ENCODE measurements around the gene TMEM144. TPM values are rescaled to one million over a fixed set of nuclear protein-coding genes. Genes with fewer than 3 reads are reported as not detected.
"Not testable (repeated sequence)": the region's sequence is repeated elsewhere in the genome, so short reads cannot be mapped to it uniquely, and the experiment has no call there.

Gene TMEM144
- total RNA-seq, 2 donors from 2014 or later = 0.32 to 0.69 TPM

DNA sequence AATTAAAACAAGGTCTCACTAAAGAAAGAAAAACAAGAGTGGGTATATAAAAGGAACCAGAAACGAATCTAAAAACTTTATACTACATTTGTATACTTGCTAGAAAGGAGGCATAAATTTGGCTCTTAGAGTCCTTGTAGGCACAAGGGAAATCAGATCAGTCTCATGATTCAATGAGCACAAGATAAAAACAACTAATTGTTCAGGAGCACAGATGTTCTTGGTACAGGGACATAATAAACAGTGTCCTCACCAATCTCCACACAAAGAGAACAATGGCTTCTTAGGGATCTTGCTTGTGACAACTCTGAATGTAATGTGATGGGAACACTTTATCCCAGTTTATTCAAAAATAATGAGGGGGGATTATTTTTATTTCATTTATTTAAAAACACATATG lies 28.3 kb downstream of the TMEM144 start:
- Mint-ChIP-seq H3K27me3 (no peaks in the 10 kb centered on the region), H3K27ac (no peak overlapping the region), H3K4me3 (no peak overlapping the region), H3K4me1 (no peaks in the 10 kb centered on the region), H3K36me3 (ENCODE audit: low read depth) (no peaks in the 10 kb centered on the region), H3K9me3 (no peaks in the 10 kb centered on the region)
- ATAC-seq (replicated peaks) = no peak

DNA sequence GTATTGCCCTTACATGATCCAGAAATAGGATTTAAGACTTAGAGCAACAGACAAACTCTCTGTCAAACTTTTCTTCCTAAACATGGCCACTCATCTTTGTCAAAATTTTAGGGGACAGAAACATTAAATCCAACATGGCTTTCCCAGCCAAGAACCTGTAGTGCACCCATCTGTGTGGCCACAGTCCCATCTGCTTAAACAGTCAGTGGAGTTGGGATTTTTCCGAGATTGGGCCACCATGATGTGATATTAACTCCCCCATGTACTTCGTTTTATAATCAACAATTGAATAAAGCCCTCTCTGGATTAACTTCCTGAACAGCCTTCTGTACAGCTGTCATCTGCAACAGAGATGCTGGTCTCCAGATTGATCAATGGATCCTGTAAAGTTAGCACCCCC lies 28.9 kb downstream of the TMEM144 start:
- Mint-ChIP-seq H3K4me3 (no peak overlapping the region), H3K4me1 (no peaks in the 10 kb centered on the region), H3K9me3 (no peaks in the 10 kb centered on the region), H3K27ac (no peak overlapping the region), H3K36me3 (ENCODE audit: low read depth) (no peaks in the 10 kb centered on the region), H3K27me3 (no peaks in the 10 kb centered on the region)
- ATAC-seq (replicated peaks) = no peak

DNA sequence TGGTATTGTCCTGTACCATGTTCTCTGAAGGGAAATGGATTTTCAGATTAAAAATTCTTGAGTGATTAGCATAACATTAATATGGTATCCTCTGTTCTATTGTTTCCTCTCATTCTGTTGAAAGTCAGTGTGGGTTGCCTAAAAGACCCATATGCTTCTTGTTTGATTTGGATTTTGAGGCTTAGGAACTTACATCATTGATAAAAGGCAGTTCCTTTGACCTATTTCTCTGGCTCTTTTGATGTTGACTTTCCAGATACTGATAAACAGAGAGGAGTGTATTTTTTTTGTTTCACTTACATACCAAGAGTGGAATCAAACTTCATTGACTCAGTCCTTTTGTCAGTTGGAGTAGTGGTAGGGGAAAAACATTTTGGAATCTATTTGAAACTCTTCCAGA lies 32.8 kb downstream of the TMEM144 start:
- Mint-ChIP-seq H3K9me3 (no peaks in the 10 kb centered on the region), H3K4me1 (no peaks in the 10 kb centered on the region), H3K36me3 (ENCODE audit: low read depth) (no peaks in the 10 kb centered on the region), H3K4me3 (no peak overlapping the region), H3K27ac (no peak overlapping the region), H3K27me3 (no peaks in the 10 kb centered on the region)
- no peak for ATAC-seq (replicated peaks)

DNA sequence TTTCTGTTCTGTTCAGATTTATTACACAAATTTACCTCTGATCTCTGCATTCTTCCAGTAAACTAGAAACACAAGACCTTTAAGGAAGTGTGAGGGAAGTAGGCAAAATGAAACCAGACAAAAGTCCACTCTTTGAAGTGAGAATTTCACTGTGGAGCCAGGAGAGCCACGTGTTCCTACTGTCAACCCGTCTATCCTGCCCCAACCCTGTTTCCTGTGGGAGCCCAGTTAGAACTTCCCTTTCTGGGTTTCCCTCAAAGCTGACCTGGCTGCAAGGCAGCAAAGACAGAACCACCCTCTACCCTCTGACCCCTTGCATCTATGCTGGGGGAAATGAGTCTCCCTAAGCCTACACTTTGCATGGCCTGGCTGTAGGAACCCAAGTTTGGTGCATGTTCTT lies 40.0 kb downstream of the TMEM144 start:
- no peak for ATAC-seq (replicated peaks)
- no peak overlapping the region for H3K4me3 Mint-ChIP-seq
- no peaks in the 10 kb centered on the region for H3K4me1 Mint-ChIP-seq

DNA sequence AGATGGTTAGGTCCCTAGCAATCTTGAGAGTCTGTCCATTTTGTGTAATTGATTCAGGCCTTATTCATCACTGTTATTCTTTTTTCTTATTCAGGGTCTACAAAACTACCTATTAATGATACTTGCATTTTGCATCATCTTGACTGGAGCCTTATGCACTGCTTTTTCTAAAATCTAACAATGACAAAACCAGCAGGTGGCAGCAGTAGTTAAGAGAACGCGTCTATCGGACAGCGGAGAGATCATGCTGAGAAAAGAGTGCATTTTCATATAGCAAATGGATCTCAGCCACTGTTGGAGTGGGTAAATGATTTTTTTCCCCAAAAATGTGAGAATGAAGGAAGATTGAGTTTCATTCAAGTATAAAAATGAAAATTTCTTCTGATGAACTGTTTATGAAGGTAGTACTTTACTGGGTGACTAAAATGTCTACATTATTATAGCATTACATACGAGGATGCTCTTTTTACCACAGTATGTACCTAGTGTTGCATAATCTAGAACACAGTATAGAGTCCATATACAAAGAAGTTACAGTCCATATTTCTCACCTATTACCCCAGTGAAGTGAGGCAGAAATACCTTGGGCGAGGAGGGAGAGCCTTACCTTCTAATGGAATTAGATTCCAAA lies 43.2 kb downstream of the TMEM144 start:
- H3K36me3 Mint-ChIP-seq (ENCODE audit: low read depth) = no peaks in the 10 kb centered on the region
- H3K27ac Mint-ChIP-seq = no peak overlapping the region
- no peaks in the 10 kb centered on the region for H3K9me3 Mint-ChIP-seq
- H3K27me3 Mint-ChIP-seq = peaks cover 6% of the 10 kb centered on the region
- no peaks in the 10 kb centered on the region for H3K4me1 Mint-ChIP-seq
- H3K4me3 Mint-ChIP-seq = no peak overlapping the region
- ATAC-seq (replicated peaks) = peak; percentile 56

More for the DNA sequence above, 40.0 kb downstream of the TMEM144 start:
- Mint-ChIP-seq H3K27ac (no peak overlapping the region), H3K27me3 (peaks cover 6% of the 10 kb centered on the region), H3K9me3 (no peaks in the 10 kb centered on the region), H3K36me3 (ENCODE audit: low read depth) (no peaks in the 10 kb centered on the region)

DNA sequence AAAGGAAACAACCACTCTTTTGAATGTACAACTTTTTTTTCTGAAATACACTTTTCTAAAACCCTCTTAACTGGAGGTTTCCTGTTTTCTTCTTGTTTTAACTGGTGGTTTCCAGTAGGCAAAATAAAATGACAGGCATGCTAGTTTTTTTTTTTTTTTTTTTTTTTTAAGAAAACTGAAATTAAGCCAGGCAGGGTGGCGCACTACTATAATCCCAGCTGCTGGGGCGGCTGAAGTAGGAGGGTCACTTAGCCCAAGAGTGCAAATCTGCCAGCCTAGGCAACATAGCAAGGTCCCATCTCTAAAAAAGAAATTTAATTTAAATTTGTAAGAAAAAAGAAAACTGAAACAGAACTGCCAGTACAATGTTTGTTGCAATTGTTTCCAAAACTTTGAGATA lies 44.0 kb downstream of the TMEM144 start:
- no peak overlapping the region for H3K27ac Mint-ChIP-seq
- ATAC-seq (replicated peaks) = no peak

DNA sequence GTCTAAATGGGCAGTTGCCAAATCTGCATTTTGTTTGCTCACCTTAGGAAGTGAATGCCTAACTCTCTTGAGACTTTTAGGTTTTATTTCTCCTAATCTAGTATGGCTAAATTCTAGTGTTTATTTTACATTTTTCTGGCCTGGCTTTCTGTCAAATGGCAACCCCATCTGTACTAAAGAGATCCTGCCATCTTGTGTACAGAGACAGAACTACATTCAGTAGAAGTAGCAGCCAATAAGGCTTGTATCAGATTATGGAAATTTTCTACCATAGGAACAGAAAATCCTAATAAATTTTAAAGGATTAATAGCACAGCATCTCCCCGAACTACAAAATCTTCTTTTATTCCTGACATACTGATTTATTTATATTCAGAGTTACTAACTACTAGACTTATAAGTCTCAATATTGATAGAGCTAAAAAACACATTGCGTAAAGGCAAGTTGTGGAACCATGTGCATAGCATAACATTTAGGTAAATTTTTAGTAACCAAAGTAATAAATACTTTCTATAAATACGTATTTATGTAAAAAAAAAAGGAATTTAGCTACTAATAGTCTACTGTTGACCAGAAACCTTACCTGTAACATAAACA lies 45.5 kb downstream of the TMEM144 start:
- H3K4me3 Mint-ChIP-seq = no peak overlapping the region
- H3K27me3 Mint-ChIP-seq = peaks cover 6% of the 10 kb centered on the region
- no peaks in the 10 kb centered on the region for H3K36me3 Mint-ChIP-seq (ENCODE audit: low read depth)
- ATAC-seq (replicated peaks) = no peak
- H3K9me3 Mint-ChIP-seq = no peaks in the 10 kb centered on the region
- no peaks in the 10 kb centered on the region for H3K4me1 Mint-ChIP-seq
- H3K27ac Mint-ChIP-seq = no peak overlapping the region

More for the DNA sequence above, 44.0 kb downstream of the TMEM144 start:
- Mint-ChIP-seq H3K4me3 (no peak overlapping the region), H3K36me3 (ENCODE audit: low read depth) (no peaks in the 10 kb centered on the region), H3K27me3 (peaks cover 6% of the 10 kb centered on the region), H3K9me3 (no peaks in the 10 kb centered on the region), H3K4me1 (no peaks in the 10 kb centered on the region)

DNA sequence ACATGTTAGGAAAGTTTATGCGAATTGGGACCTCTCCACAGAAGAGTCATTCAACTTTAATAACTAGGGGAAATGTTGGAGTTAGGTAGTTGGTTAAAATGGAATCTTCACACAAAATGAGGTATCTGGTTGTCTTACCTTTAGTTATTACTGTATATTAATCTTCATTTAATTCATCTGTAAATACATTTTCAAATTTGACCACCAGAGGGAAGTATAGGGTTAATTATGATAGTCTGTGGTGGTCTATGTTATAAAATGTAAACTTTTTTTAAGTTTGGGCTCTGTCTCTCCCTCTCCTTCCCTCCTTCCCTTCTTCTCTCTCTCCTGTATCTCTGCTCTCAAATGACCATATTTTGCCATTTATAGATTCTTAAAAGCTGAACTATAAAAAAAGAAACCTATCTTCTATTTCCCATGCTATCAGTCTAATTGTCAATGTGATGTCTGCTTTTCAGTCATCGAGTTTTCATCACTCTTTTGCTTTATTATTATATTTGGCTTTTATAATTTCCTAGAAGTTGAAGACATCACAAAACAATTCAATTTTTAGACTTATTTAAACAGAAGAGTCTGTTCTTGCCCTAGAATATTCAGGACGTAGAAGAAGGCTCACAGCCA lies 49.8 kb downstream of the TMEM144 start:
- H3K9me3 Mint-ChIP-seq = no peaks in the 10 kb centered on the region
- ATAC-seq (replicated peaks) = no peak
- no peak overlapping the region for H3K4me3 Mint-ChIP-seq
- H3K4me1 Mint-ChIP-seq = no peaks in the 10 kb centered on the region
- no peaks in the 10 kb centered on the region for H3K27me3 Mint-ChIP-seq
- H3K27ac Mint-ChIP-seq = no peak overlapping the region
- H3K36me3 Mint-ChIP-seq (ENCODE audit: low read depth) = no peaks in the 10 kb centered on the region

DNA sequence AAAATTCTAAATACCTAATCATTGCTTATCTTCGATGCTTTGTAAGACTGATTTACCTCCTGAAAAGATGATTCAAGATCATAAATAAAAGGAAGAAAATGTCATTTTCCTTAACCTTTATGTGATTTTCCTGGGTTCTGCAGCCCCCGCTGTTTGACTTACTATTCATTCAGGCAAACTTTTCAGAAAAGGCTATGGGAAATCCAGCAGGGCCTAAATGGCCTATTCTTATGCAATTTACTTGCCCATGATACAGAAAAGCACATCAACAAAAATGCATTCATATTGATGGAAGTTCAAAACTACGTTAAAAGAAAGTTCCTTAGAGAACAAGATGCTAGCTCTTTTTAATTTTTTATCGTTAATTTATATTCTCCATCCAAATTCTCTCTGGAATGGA lies 51.2 kb downstream of the TMEM144 start:
- H3K27me3 Mint-ChIP-seq = no peaks in the 10 kb centered on the region
- H3K9me3 Mint-ChIP-seq = no peaks in the 10 kb centered on the region
- H3K27ac Mint-ChIP-seq = no peak overlapping the region
- ATAC-seq (replicated peaks) = no peak
- H3K4me1 Mint-ChIP-seq = no peaks in the 10 kb centered on the region
- H3K36me3 Mint-ChIP-seq (ENCODE audit: low read depth) = no peaks in the 10 kb centered on the region
- no peak overlapping the region for H3K4me3 Mint-ChIP-seq

DNA sequence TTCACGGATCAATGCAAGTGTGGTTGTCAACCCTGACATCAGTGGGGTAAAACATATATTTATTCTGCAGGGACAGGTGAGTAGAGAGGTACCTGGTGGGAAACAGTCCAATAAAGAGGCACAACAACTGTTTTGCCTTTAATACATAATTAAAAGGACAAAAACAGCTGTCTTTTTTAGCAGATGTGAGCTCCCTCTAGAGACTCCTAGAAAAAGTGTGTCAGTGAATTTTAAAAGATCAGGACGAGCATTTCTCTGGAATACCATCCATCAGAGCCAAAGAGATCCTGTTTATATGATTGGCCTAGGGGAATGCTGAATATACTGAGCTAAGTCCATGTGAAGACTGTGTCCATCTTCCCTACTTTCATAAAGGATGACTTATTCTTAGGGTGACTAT lies 58.3 kb downstream of the TMEM144 start:
- no peaks in the 10 kb centered on the region for H3K9me3 Mint-ChIP-seq
- H3K4me3 Mint-ChIP-seq = no peak overlapping the region
- no peaks in the 10 kb centered on the region for H3K36me3 Mint-ChIP-seq (ENCODE audit: low read depth)
- H3K27me3 Mint-ChIP-seq = peaks cover 5% of the 10 kb centered on the region
- no peak overlapping the region for H3K27ac Mint-ChIP-seq
- H3K4me1 Mint-ChIP-seq = no peaks in the 10 kb centered on the region
- no peak for ATAC-seq (replicated peaks)

DNA sequence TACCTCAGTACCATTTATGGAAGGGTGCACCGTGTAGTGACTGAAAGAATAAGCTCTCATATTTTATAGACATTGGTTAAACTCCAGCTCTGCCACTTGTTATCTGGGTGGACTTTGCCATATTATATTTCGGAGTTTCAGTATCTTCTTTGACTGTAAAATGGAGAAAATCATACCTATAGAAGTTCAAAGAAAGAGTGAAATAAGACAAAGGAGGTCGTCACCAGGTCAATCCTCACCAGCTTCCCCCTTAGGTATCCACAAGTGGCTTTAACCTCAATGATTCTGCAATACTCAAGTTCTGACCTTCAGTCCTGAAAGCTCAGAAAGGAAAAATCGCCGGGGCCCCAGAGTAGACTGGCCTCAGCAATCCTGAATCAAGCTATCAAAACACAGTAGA lies 64.3 kb downstream of the TMEM144 start:
- H3K4me3 Mint-ChIP-seq = no peak overlapping the region
- no peak for ATAC-seq (replicated peaks)
- no peaks in the 10 kb centered on the region for H3K9me3 Mint-ChIP-seq
- no peaks in the 10 kb centered on the region for H3K4me1 Mint-ChIP-seq
- H3K27ac Mint-ChIP-seq = no peak overlapping the region
- H3K27me3 Mint-ChIP-seq = no peaks in the 10 kb centered on the region
- H3K36me3 Mint-ChIP-seq (ENCODE audit: low read depth) = no peaks in the 10 kb centered on the region

DNA sequence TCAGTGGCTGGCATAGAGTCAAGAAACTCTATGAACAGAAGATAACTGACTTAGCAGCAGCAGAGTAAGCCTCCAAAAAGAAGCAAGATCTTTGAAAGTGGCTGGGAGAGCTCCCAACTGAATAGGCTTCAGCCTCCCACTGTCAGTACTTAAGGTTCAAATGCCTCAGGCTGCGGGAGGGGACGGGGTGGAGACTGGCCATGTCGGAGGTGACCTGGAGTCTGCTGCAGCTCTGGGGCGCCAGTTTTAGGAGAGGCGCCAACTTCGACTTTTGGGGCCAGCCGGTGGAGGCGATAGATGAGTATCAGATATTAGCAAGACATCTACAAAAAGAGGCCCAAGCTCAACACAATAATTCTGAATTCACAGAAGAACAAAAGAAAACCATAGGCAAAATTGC lies 67.3 kb downstream of the TMEM144 start:
- Mint-ChIP-seq H3K9me3 (no peaks in the 10 kb centered on the region), H3K36me3 (ENCODE audit: low read depth) (no peaks in the 10 kb centered on the region), H3K4me1 (no peaks in the 10 kb centered on the region), H3K27me3 (peaks cover 7% of the 10 kb centered on the region), H3K4me3 (no peak overlapping the region), H3K27ac (no peak overlapping the region)
- no peak for ATAC-seq (replicated peaks)

DNA sequence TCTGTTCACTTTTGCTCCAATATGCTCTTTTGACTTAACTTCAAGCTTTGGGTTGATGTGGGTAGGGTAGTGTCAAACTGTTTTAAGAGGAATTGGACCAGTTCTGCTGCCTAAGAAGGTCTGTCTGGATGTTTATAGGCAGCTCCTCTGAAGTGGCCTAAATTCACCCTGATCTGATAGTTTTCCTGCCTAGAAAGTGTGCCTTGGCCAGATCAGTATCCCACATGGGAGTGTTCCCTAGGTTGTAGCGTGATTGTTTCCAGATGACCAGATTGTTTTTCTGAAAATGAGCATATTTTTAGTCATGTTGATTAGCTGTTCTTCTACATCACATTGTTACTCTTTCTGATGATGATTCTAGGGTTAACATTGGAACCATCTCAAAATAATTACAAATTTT lies 68.8 kb downstream of the TMEM144 start:
- ATAC-seq (replicated peaks); H3K27ac Mint-ChIP-seq: not testable (repeated sequence)

DNA sequence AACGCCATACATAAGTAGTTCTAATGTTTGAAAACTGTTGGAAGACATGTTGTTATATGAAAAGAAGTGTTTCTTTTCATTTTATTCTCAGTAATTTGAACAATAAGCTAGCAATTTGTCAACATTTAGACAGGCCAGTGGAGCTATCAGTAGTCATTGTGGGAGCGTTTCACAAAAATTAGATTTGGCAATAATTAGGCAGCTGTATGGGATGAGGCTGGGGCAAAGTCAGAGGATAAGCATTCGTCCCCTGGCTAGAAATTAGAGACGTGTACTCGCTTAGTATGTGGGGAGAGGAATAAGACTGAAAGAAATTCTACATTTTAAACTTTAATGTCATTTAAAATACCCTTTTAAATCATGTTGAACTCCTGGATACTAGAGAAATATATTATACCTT lies 70.6 kb downstream of the TMEM144 start:
- ATAC-seq (replicated peaks) = no peak
- Mint-ChIP-seq H3K27ac (no peak overlapping the region), H3K36me3 (ENCODE audit: low read depth) (no peaks in the 10 kb centered on the region), H3K4me1 (no peaks in the 10 kb centered on the region), H3K4me3 (no peak overlapping the region), H3K27me3 (peaks cover 7% of the 10 kb centered on the region), H3K9me3 (no peaks in the 10 kb centered on the region)

More for the DNA sequence above, 68.8 kb downstream of the TMEM144 start:
- H3K27me3 Mint-ChIP-seq; H3K4me3 Mint-ChIP-seq; H3K9me3 Mint-ChIP-seq; H3K36me3 Mint-ChIP-seq (ENCODE audit: low read depth); H3K4me1 Mint-ChIP-seq: not testable (repeated sequence)

DNA sequence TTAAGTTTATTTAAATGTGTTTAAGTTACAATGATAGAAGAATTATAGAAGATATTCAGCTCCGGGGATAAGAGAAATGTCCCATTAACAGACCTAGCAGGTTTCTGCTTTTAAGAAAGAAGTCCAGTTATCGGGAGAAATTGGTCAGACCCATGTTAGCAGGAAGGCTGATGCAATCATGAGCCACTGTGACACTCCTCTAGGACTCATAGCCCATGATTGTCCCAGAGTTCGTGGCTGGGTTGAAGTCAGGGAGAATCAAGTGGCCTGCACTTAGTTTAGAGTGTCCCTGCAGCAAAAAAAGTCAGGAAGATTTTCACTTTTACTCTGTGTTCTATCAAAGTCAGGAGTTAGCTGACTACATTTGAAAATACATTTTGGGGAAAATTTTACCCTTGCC lies 72.0 kb downstream of the TMEM144 start:
- H3K4me3 Mint-ChIP-seq = no peak overlapping the region
- no peaks in the 10 kb centered on the region for H3K4me1 Mint-ChIP-seq
- no peak overlapping the region for H3K27ac Mint-ChIP-seq
- no peak for ATAC-seq (replicated peaks)
- H3K36me3 Mint-ChIP-seq (ENCODE audit: low read depth) = no peaks in the 10 kb centered on the region
- no peaks in the 10 kb centered on the region for H3K9me3 Mint-ChIP-seq
- H3K27me3 Mint-ChIP-seq = peaks cover 7% of the 10 kb centered on the region
